B cell (primary cell): ENCODE data around the gene GNG13.

Experiments used
- EZH2 ChIP-seq: IDR thresholded peaks from 2 replicates; pipeline ENCODE4 v1.6.1; 2012; ENCODE audit warnings: borderline replicate concordance, low read depth, mild to moderate bottlenecking, moderate library complexity, low read length; ENCODE audit not compliant: insufficient read depth, poor library complexity, severe bottlenecking
- TF ChIP-seq, protein P1 (sequence below): fragments of 200-600 bp; IDR thresholded peaks from one replicate; pipeline ENCODE4 v1.8.0; 2022; ENCODE audit warnings: antibody characterized with exemption, mild to moderate bottlenecking

DNA sequence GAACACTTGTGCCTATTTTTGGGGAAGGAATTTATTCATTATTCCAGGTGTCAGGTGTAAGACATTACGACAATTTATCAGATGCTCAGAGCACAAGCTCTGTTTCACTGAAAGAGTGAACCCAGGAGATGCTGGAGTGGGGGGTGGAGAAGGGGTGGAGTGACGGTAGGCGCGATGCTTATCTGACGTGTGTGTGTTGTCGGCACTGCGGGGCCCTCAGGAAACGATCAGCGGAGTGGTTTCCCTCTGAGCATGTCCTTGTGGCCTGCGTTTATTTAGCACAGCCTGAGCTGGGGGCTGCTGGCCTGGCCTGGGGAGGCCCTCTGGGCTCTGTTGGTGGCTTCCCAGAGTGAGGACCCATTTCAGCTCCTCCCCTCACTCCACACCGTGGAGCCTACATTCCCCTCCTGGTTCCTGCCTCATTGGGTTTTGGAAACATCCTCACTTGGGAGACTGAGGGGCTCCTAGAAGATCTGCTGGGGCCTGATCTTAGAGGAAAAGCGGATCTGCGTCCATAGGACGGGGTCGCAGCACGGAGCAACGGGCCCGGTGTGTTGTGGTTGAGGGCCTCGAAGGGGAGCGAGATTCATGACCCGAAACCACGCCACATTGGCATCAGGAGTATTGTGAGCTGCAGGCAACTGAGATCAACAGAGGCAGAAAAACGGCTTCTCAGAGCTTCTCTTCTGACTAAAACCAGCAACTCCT, 19.0 kb upstream of the GNG13 start:
- TF ChIP-seq, protein P1, sequence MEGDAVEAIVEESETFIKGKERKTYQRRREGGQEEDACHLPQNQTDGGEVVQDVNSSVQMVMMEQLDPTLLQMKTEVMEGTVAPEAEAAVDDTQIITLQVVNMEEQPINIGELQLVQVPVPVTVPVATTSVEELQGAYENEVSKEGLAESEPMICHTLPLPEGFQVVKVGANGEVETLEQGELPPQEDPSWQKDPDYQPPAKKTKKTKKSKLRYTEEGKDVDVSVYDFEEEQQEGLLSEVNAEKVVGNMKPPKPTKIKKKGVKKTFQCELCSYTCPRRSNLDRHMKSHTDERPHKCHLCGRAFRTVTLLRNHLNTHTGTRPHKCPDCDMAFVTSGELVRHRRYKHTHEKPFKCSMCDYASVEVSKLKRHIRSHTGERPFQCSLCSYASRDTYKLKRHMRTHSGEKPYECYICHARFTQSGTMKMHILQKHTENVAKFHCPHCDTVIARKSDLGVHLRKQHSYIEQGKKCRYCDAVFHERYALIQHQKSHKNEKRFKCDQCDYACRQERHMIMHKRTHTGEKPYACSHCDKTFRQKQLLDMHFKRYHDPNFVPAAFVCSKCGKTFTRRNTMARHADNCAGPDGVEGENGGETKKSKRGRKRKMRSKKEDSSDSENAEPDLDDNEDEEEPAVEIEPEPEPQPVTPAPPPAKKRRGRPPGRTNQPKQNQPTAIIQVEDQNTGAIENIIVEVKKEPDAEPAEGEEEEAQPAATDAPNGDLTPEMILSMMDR = no peak
- no peak for TF ChIP-seq EZH2
